GM10248 (cell line): Measurements from ENCODE around the gene HSH2D.

Experiments
- CTCF ChIA-PET: fragments of 300-600 bp; sonication (Branson Sonifier 250); formaldehyde crosslinking; extraction: SDS; loops from one replicate; lab custom pipeline; 2021; ENCODE audit warnings: antibody characterized with exemption; lab: Yijun Ruan, JAX
- POLR2A ChIA-PET: fragments of 350-650 bp; sonication (Branson Sonifier 250); formaldehyde crosslinking; extraction: SDS; loops from one replicate; lab custom pipeline; 2020; ENCODE audit warnings: antibody characterized with exemption; lab: Yijun Ruan, JAX
- DNase-seq: peaks from one replicate; pipeline ENCODE4 v3.0.0; 2012; ENCODE audit errors: extremely low spot score
- TF ChIP-seq, protein P1 (sequence below): IDR thresholded peaks from 2 replicates; pipeline ENCODE4 v1.5.1; 2012; ENCODE audit warnings: mild to moderate bottlenecking, low read depth; ENCODE audit errors: extremely low read depth, missing control alignments, control extremely low read depth

Gene HSH2D

DNA sequence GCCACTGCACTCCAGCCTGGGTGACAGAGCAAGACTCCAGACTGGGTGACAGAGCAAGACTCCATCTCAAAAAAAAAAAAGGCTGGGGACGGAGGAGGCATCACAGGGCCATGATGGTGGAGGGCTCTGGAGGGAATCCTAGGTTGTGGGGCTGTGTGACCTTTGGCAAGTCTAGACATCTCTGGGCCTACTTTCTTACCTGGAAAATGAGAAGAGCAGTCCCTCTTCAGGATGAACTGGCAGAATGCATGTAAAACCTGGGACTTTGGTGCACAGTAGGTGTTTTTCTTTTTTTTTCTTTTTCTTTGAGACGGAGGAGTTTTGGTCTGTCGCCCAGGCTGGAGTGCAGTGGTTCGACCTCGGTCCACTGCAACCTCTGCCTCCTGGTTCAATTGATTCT is 16.2 kb downstream of the HSH2D start:
- CTCF ChIA-PET: no interaction called here
- TF ChIP-seq, protein P1, sequence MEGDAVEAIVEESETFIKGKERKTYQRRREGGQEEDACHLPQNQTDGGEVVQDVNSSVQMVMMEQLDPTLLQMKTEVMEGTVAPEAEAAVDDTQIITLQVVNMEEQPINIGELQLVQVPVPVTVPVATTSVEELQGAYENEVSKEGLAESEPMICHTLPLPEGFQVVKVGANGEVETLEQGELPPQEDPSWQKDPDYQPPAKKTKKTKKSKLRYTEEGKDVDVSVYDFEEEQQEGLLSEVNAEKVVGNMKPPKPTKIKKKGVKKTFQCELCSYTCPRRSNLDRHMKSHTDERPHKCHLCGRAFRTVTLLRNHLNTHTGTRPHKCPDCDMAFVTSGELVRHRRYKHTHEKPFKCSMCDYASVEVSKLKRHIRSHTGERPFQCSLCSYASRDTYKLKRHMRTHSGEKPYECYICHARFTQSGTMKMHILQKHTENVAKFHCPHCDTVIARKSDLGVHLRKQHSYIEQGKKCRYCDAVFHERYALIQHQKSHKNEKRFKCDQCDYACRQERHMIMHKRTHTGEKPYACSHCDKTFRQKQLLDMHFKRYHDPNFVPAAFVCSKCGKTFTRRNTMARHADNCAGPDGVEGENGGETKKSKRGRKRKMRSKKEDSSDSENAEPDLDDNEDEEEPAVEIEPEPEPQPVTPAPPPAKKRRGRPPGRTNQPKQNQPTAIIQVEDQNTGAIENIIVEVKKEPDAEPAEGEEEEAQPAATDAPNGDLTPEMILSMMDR: no peak
- POLR2A ChIA-PET: interaction anchor here (1.2 to 2.2 kb wide), 2 partner anchors 14 to 42 kb away, joined by 4 to 9 read pairs; no protein-coding TSS in a partner anchor
- DNase-seq: no peak

GRCh38 chr19:16160445-16160942 is 17.0 kb downstream of the HSH2D start:
- ChIA-PET POLR2A (interaction anchor here (0.7 to 2.2 kb wide), 3 partner anchors 15 to 42 kb away, joined by 4 to 9 read pairs (median 5); no protein-coding TSS in a partner anchor), CTCF (no interaction called here)
- TF ChIP-seq, protein P1: no peak
- DNase-seq: no peak

- DNase-seq: no peak
- TF ChIP-seq, protein P1: no peak
- ChIA-PET CTCF (no interaction called here), POLR2A (interaction anchor here (2.2 kb wide), 1 partner anchor 16 kb away, joined by 9 read pairs; no protein-coding TSS in a partner anchor)
Measured at GRCh38 chr19:16160943-16161560, 17.6 kb downstream of the HSH2D start.

GRCh38 chr19:16161840-16162239 is 18.4 kb downstream of the HSH2D start:
- no peak for DNase-seq
- TF ChIP-seq, protein P1: no peak
- POLR2A ChIA-PET: interaction anchor here (0.6 kb wide), 1 partner anchor 393 kb away, joined by 3 read pairs; no protein-coding TSS in a partner anchor
- CTCF ChIA-PET: interaction anchor here (1.0 kb wide), 1 partner anchor 12 kb away, joined by 3 read pairs; no protein-coding TSS in a partner anchor

DNA sequence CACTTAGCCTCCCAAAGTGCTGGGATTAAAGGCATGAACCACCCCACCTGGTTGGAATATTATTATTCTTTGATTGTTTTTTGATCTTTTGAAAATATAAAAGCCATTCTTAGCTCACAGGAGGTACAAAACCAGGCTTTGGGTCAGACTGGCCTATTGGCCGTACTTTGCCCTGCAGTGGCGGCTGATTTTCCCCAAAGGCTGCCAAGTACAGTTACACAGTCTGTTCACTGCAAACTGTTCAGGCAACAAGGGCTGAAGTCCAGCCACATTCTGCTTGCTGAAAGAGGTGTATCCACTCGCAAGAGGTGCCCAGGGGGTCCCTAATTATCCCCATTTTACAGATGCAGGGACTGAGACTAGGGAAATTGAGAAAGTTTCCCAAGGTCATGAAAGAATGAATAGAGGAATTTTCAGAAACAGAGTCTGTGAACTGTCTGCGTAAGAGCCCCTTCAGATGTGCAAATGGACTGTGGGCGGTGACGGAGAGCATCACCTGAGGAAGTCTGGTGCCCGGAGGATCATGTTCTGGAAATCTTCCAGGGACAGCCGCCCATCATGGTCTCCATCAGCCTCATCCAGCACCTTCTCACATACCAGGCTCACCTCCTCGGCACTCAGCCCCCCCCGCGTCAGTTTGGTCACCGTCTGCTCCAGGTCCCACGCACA is 20.9 kb downstream of the HSH2D start:
- POLR2A ChIA-PET: no interaction called here
- TF ChIP-seq, protein P1: no peak
- CTCF ChIA-PET: interaction anchor here (1.5 kb wide), 1 partner anchor 21 kb away, joined by 3 read pairs; the partner anchor contains the start of gene FAM32A
- no peak for DNase-seq

DNA sequence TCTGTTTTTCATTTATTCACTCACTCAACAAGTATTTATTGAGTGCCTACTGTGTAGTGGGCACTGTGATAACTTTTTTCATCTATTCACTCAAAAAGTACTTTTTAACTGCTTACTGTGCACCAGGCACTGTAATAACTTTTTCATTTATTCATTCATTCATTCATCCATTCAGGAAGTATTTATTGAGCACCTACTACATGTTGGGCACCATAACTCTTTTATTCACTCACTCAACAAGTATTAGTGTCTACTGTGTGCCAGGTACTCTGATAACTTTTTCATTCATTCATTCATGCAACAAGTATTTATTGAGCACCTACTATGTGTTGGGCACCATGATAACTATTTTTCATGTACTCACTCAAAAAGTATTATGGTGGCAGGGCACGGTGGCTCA is 22.9 kb downstream of the HSH2D start:
- DNase-seq: no peak
- CTCF ChIA-PET: no interaction called here

More for the DNA sequence above, 22.9 kb downstream of the HSH2D start:
- POLR2A ChIA-PET: no interaction called here
- TF ChIP-seq, protein P1: no peak
